Ovary (tissue), 9 donors: ENCODE results near the gene CENPB. TPM values are rescaled to one million over a fixed set of nuclear protein-coding genes. Genes with fewer than 3 reads are reported as not detected.

Experiments used
- DNase-seq, 5 donors: peaks; one replicate each; pipeline ENCODE4 v3.0.0-alpha.2; 2019 to 2020
- H3K27ac ChIP-seq, 2 donors: fragments of 200-600 bp; one replicate each; pipeline versions ENCODE4 v1.5.1 to v1.8.0; 2019 to 2022
- H3K27me3 ChIP-seq: fragments of 200-600 bp; one replicate; pipeline ENCODE4 v1.8.0; 2022
- H3K36me3 ChIP-seq: fragments of 200-600 bp; sonication (generic); one replicate; pipeline ENCODE4 v1.5.1; 2019
- H3K4me1 ChIP-seq: one replicate; pipeline ENCODE4 v1.8.1; 2013; ENCODE audit warnings: mild to moderate bottlenecking, moderate library complexity; ENCODE audit not compliant: insufficient read depth
- H3K4me3 ChIP-seq: fragments of 200-600 bp; sonication (generic); one replicate; pipeline ENCODE4 v1.5.1; 2017
- H3K9me3 ChIP-seq, 2 donors: fragments of 200-600 bp in 1 of 2; sonication (generic) in 1 of 2; one replicate each; pipeline versions ENCODE4 v1.5.1 to v1.8.1; 2013 to 2019; ENCODE audit warnings: mild to moderate bottlenecking in 1 of 2, moderate library complexity in 1 of 2
- EP300 ChIP-seq: sonication (generic); formaldehyde crosslinking; IDR thresholded peaks from one replicate; pipeline ENCODE4 v1.6.1; 2017; ENCODE audit warnings: antibody characterized with exemption
- POLR2A ChIP-seq: fragments of 450-650 bp; IDR thresholded peaks from one replicate; pipeline ENCODE4 v1.6.1; 2017; ENCODE audit warnings: antibody characterized with exemption, mild to moderate bottlenecking, moderate library complexity
- WGBS, 3 donors: extraction: QIAGEN DNeasy Blood & Tissue Kit in 1 of 3; methylation state at CpG; one replicate each; pipeline versions ENCODE4 v1.1.5 to v1.1.7; 2013 to 2017; 5-methylcytosine and 5-hydroxymethylcytosine counted together
- intact Hi-C, 4 donors: fragments of 100-400 bp; cut with DNase I; formaldehyde crosslinking; loops; one replicate each; pipeline versions ENCODE4 v1.11.0 to v1.15.1; 2022 to 2023
- polyA plus RNA-seq, 2 donors: library from polyadenylated mRNA; stranded (reverse); fragments of 200-250 nt in 1 of 2; fragments of 350-450 nt in 1 of 2; fragmentation: Illumina TruSeq in 1 of 2; extraction: RNeasy Lipid Tissue Mini Kit (QIAGEN cat#74804) in 1 of 2; gene quantifications; one replicate each; pipeline ENCODE4 v1.2.3, GENCODE V29; 2013 to 2014
- total RNA-seq, 7 donors: library from RNA; depleted of rRNA in 2 of 7; stranded (reverse); fragments of >200 nt in 2 of 7; fragmentation: NEBNext Ultra II Directional in 3 of 7; extraction: Animal tissue kit (Norgen Biotek cat#: 25700) in 3 of 7; gene quantifications; one replicate each; pipeline versions ENCODE4 v1.1.0 to v1.2.4, GENCODE V29; 2016 to 2023
- TF ChIP-seq, protein P1 (sequence below), 3 donors: fragments of 450-650 bp in 2 of 3; fragments of 200-600 bp in 1 of 3; IDR thresholded peaks; one replicate each; pipeline versions ENCODE4 v1.5.1 to v1.8.0; 2016 to 2022; ENCODE audit warnings: antibody characterized with exemption in 3 of 3, mild to moderate bottlenecking in 1 of 3
- donor health status: DM: no; HTN: no; CAD: no; lungs with moderate emphysema.
- donor health status: DM: no; HTN: no; CAD: no.
- donor health status: Bipolar disorder and iron deficiency.
- donor health status: DM: yes; HTN: yes; CAD: no.
- donor health status: DM: no; HTN: no; CAD: no.
- donor health status: DM: yes; HTN: yes; CAD: no.

CENPB gene
- total and polyA plus RNA-seq, 9 donors, result 15.4 to 119 (median 95.1) TPM

DNA sequence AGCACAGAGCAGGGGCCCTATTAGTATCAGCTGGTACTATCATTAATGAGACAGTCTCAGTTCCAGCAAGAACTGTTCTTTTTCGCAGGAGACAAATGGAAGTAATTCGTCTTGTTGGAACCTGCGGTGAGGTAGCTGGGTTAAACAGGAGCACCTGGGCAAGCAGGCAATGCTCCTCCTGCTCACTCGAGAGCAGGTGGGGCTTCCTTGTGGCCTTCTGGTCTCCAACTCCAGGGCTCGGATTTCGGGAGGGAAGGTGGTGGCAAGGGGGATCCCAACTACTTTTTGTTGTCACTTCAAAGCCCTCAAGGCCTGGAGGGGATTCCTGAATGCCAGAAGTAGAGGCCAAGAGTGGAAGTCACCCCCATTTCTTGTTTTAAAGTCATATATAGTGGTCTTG is 3.9 kb downstream of the CENPB start:
- intact Hi-C loops, result no loop called here
- TF ChIP-seq, protein P1, sequence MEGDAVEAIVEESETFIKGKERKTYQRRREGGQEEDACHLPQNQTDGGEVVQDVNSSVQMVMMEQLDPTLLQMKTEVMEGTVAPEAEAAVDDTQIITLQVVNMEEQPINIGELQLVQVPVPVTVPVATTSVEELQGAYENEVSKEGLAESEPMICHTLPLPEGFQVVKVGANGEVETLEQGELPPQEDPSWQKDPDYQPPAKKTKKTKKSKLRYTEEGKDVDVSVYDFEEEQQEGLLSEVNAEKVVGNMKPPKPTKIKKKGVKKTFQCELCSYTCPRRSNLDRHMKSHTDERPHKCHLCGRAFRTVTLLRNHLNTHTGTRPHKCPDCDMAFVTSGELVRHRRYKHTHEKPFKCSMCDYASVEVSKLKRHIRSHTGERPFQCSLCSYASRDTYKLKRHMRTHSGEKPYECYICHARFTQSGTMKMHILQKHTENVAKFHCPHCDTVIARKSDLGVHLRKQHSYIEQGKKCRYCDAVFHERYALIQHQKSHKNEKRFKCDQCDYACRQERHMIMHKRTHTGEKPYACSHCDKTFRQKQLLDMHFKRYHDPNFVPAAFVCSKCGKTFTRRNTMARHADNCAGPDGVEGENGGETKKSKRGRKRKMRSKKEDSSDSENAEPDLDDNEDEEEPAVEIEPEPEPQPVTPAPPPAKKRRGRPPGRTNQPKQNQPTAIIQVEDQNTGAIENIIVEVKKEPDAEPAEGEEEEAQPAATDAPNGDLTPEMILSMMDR (IDR thresholded peaks at IDR 0.05), result no peak
- TF ChIP-seq EP300 (no peak), POLR2A (no peak)
- Histone ChIP-seq H3K27ac (no peak overlapping the region), H3K27me3 (no peaks in the 10 kb centered on the region), H3K4me3 (no peak overlapping the region), H3K36me3 (no peaks in the 10 kb centered on the region), H3K4me1 (peaks cover 18% of the 10 kb centered on the region), H3K9me3 (no peaks in the 10 kb centered on the region)
- 80 to 85% (median 84%) methylated on average over 6 of the region's 6 CpGs for WGBS, 3 donors
- DNase-seq, result no peak

DNA sequence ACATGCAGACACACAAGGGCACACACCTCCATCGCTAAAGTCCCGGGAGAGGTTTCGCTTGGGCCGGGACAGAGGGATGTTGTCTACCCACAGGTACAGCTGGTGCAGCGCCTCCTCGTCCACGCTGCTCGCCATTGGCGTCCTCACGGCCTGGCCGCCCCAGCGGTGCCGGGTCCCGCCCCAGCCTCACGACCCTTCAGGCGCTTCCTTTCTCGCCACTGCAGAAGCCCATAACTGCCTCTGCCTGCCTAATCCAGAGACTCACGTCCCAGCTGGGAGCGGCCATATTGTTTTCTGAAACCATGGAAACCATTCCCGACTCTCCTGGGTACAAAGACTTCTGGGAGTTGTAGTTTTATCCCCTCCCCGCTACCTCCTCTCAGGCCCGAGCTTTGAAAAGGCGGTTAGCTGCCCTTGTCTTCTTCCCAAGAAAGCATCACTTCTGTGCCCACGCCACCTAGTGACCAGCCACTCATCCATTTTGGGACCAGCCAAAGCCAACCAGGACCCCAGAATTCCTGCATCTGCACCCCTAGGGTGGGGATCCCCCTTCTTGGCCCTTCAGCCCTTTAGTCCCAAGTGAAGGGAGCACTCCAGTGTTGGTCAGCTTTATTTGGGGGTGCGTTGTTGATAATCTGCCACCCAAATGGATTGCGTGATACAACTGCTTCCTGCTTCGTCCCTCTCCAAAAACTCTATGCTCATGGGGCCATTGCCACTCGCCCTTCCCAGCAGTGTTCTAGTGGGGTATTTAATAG is 5.2 kb downstream of the CENPB start, which contains the start of gene SPEF1:
TSS of gene SPEF1 (minus strand) at position 296 of the 758 bp plus-strand sequence. CDS start at position 135, 161 bp downstream.
- intact Hi-C loops, result no loop called here

DNA sequence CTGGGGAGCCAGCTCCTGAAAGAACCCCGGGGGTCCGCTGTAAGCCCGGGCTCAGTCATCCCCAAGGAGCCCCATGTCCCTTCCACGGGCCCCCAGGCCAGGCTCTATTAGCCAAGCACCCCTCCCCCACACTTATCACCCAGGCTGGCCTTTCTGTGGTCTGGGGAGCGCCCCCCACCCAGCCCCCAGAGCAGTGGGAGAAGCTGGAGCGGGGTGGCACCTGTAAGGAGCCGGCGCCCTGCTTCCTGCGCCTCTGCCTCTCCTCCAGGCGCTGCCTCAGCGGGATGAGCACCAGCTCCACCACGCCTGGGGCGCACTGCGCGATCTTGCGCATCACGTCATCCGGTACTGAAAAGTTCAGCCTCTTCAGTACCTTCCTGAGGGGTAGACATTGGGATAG is 7.6 kb downstream of the CENPB start:
- no peak overlapping the region for H3K27ac ChIP-seq
- TF ChIP-seq, protein P1 (IDR thresholded peaks at IDR 0.05), result no peak
- TF ChIP-seq POLR2A, result no peak
- intact Hi-C loops, result no loop called here
- H3K27me3 ChIP-seq, result no peaks in the 10 kb centered on the region
- H3K36me3 ChIP-seq, result no peaks in the 10 kb centered on the region
- H3K9me3 ChIP-seq, result no peaks in the 10 kb centered on the region
- no peak for DNase-seq
- H3K4me3 ChIP-seq, result no peak overlapping the region
- WGBS, 3 donors, result 50 to 58% (median 53%) methylated on average over 18 of the region's 18 CpGs
- peaks cover 5% of the 10 kb centered on the region for H3K4me1 ChIP-seq

More for the DNA sequence above, 5.2 kb downstream of the CENPB start, which contains the start of gene SPEF1:
- Histone ChIP-seq H3K36me3 (no peaks in the 10 kb centered on the region), H3K27ac (peak within 1 kb of the TSS in 1 of 2 donors; percentile 55), H3K4me1 (peaks cover 18% of the 10 kb centered on the region), H3K27me3 (no peaks in the 10 kb centered on the region), H3K9me3 (no peaks in the 10 kb centered on the region), H3K4me3 (peak within 1 kb of the TSS; percentile 7)
- WGBS, 3 donors, result 11 to 13% (median 12%) methylated on average over 26 to 28 of the region's 28 CpGs
- TF ChIP-seq EP300 (no peak), POLR2A (no peak)
- TF ChIP-seq, protein P1 (IDR thresholded peaks at IDR 0.05), result peak in 2 of 3 donors; percentile 36 to 45
- peak; percentile 72 to 85 (median 76) for DNase-seq

DNA sequence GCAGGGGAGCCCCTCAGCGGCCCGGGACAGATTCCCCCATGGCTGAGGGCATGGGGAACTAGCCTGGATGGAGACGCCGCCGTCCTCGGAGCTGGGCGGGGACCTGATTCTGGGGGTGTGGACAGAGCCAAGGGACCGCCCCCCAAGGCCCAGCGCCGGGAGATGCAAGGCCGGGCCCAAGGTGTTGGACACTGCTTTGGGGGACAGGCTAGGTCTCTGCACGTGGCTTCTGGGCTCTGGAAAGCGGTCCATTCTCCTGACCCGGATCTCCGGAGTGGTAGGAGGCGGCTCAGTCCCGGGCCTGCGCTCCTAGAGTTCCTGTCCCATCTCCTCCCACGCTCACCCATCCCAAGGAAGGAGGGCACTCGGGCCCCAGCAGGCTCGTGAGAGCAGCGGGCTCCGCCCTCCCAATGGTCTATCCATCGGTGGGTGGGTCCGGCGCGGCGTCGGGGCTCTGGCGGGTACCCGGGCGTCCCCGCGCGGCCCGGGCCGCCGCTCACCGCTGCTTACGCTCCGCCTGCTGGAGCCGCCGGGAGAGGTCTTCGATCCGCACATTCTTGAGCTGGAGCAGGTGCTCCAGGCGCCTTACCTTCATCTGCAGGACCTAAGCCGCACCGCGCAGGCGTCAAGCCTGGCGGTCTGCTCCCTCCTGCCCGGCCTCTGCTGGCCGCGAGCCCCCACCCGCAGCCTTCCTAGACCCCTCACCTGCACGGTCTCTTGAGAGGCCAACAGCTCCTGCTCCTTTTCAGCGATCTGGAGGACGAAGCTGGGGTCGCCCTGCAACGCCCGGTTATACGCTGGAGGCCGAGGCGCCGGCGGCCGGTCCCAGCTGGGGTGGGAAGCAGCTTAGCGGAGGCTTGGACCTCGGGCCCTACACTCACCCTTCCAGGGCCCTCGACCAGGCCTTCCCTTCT is 8.6 kb downstream of the CENPB start:
- 3 to 5% (median 4%) methylated on average over 55 to 70 of the region's 70 CpGs for WGBS, 3 donors
- TF ChIP-seq, protein P1 (IDR thresholded peaks at IDR 0.05), result no peak
- no peak for TF ChIP-seq POLR2A
- TF ChIP-seq EP300, result no peak
- Histone ChIP-seq H3K4me1 (peaks cover 5% of the 10 kb centered on the region), H3K9me3 (no peaks in the 10 kb centered on the region), H3K36me3 (no peaks in the 10 kb centered on the region), H3K27ac (no peak overlapping the region), H3K27me3 (no peaks in the 10 kb centered on the region), H3K4me3 (peak overlapping the region; percentile 37)
- DNase-seq, result peak; percentile 68 to 77 (median 72)
- intact Hi-C loops, result no loop called here
